ENCODE measurements around the gene ROCK2. TPM values are rescaled to one million over a fixed set of nuclear protein-coding genes. Genes with fewer than 3 reads are reported as not detected.

ROCK2 gene
- polyA plus RNA-seq, 4 donors = 33.3 to 42.9 (median 38.3) TPM

GRCh38 chr2:11314487-11314886, 29.9 kb downstream of the ROCK2 start:
- no peak for DNase-seq (ENCODE audit: low read depth in 4 of 4, low spot score in 2 of 4)

- DNase-seq (ENCODE audit: low read depth in 4 of 4, low spot score in 2 of 4) = no peak
Observed at GRCh38 chr2:11312770-11313471, 31.5 kb downstream of the ROCK2 start.

- no peak for DNase-seq (ENCODE audit: low read depth in 4 of 4, low spot score in 2 of 4)
Observed at GRCh38 chr2:11311543-11311942, 32.9 kb downstream of the ROCK2 start.

GRCh38 chr2:11310212-11310611, 34.2 kb downstream of the ROCK2 start:
- DNase-seq (ENCODE audit: low read depth in 4 of 4, low spot score in 2 of 4) = no peak

- no peak for DNase-seq (ENCODE audit: low read depth in 4 of 4, low spot score in 2 of 4)
Observed at GRCh38 chr2:11309706-11310105, 34.7 kb downstream of the ROCK2 start.

- DNase-seq (ENCODE audit: low read depth in 4 of 4, low spot score in 2 of 4) = no peak
Observed at GRCh38 chr2:11307764-11308415, 36.5 kb downstream of the ROCK2 start.

GRCh38 chr2:11305958-11306357, 38.5 kb downstream of the ROCK2 start:
- DNase-seq (ENCODE audit: low read depth in 4 of 4, low spot score in 2 of 4) = no peak

GRCh38 chr2:11305338-11305737, 39.1 kb downstream of the ROCK2 start:
- DNase-seq (ENCODE audit: low read depth in 4 of 4, low spot score in 2 of 4) = no peak

- DNase-seq (ENCODE audit: low read depth in 4 of 4, low spot score in 2 of 4) = no peak
Observed at GRCh38 chr2:11304476-11304875, 40.0 kb downstream of the ROCK2 start.

- no peak for DNase-seq (ENCODE audit: low read depth in 4 of 4, low spot score in 2 of 4)
Observed at GRCh38 chr2:11303290-11304013, 41.0 kb downstream of the ROCK2 start.

- no peak for DNase-seq (ENCODE audit: low read depth in 4 of 4, low spot score in 2 of 4)
Observed at GRCh38 chr2:11299439-11299838, 45.0 kb downstream of the ROCK2 start.

- DNase-seq (ENCODE audit: low read depth in 4 of 4, low spot score in 2 of 4) = no peak
Observed at GRCh38 chr2:11298592-11298991, 45.8 kb downstream of the ROCK2 start.

- DNase-seq (ENCODE audit: low read depth in 4 of 4, low spot score in 2 of 4) = no peak
Observed at GRCh38 chr2:11296401-11296800, 48.0 kb downstream of the ROCK2 start.

GRCh38 chr2:11292464-11293255, 51.8 kb downstream of the ROCK2 start:
- DNase-seq (ENCODE audit: low read depth in 4 of 4, low spot score in 2 of 4) = no peak

GRCh38 chr2:11290713-11291112, 53.7 kb downstream of the ROCK2 start:
- DNase-seq (ENCODE audit: low read depth in 4 of 4, low spot score in 2 of 4) = no peak

- no peak for DNase-seq (ENCODE audit: low read depth in 4 of 4, low spot score in 2 of 4)
Observed at GRCh38 chr2:11290211-11290610, 54.2 kb downstream of the ROCK2 start.

GRCh38 chr2:11288431-11288830, 56.0 kb downstream of the ROCK2 start:
- DNase-seq (ENCODE audit: low read depth in 4 of 4, low spot score in 2 of 4) = no peak

GRCh38 chr2:11286749-11287148, 57.7 kb downstream of the ROCK2 start:
- no peak for DNase-seq (ENCODE audit: low read depth in 4 of 4, low spot score in 2 of 4)

GRCh38 chr2:11286323-11286722, 58.1 kb downstream of the ROCK2 start:
- DNase-seq (ENCODE audit: low read depth in 4 of 4, low spot score in 2 of 4) = no peak

- DNase-seq (ENCODE audit: low read depth in 4 of 4, low spot score in 2 of 4) = no peak
Observed at GRCh38 chr2:11285499-11285898, 58.9 kb downstream of the ROCK2 start.

GRCh38 chr2:11281186-11281585, 63.2 kb downstream of the ROCK2 start:
- no peak for DNase-seq (ENCODE audit: low read depth in 4 of 4, low spot score in 2 of 4)
